NCI-H82 treated with DMSO at 0.1 percent for 48 hours (cell line): ENCODE results near the gene AGPAT3.

Experiments
- DNase-seq: peaks from one replicate; lab custom pipeline; 2025; ENCODE audit not compliant: unreplicated experiment; lab: John Stamatoyannopoulos, UW

AGPAT3 gene

GRCh38 chr21:43971992-43972255 lies 106.9 kb downstream of the AGPAT3 start:
- no peak for DNase-seq

- no peak for DNase-seq
These were observed 108.0 kb downstream of the AGPAT3 start for GRCh38 chr21:43972850-43973633.

- no peak for DNase-seq
These were observed 108.6 kb downstream of the AGPAT3 start for GRCh38 chr21:43973634-43973955.

- no peak for DNase-seq
These were observed 109.9 kb downstream of the AGPAT3 start for GRCh38 chr21:43974791-43975468.

- DNase-seq: peak; percentile 17
These were observed 110.6 kb downstream of the AGPAT3 start for GRCh38 chr21:43975469-43976098.

- DNase-seq: no peak
These were observed 111.6 kb downstream of the AGPAT3 start for GRCh38 chr21:43976661-43977060.

- no peak for DNase-seq
These were observed 113.0 kb downstream of the AGPAT3 start for GRCh38 chr21:43978060-43978459.

GRCh38 chr21:43979654-43980053 lies 114.6 kb downstream of the AGPAT3 start:
- no peak for DNase-seq

- no peak for DNase-seq
These were observed 116.3 kb downstream of the AGPAT3 start for GRCh38 chr21:43981151-43981870.

GRCh38 chr21:43981871-43982210 lies 116.8 kb downstream of the AGPAT3 start:
- no peak for DNase-seq

- DNase-seq: no peak
These were observed 117.6 kb downstream of the AGPAT3 start for GRCh38 chr21:43982489-43983078.

- DNase-seq: no peak
These were observed 118.4 kb downstream of the AGPAT3 start for GRCh38 chr21:43983390-43983789.

- DNase-seq: no peak
These were observed 118.9 kb downstream of the AGPAT3 start for GRCh38 chr21:43983860-43984420.

GRCh38 chr21:43984905-43985689 lies 120.1 kb downstream of the AGPAT3 start:
- no peak for DNase-seq

GRCh38 chr21:43985690-43986251 lies 120.7 kb downstream of the AGPAT3 start:
- DNase-seq: no peak

GRCh38 chr21:43986544-43987451 lies 121.8 kb downstream of the AGPAT3 start:
- DNase-seq: no peak

- no peak for DNase-seq
These were observed 122.5 kb downstream of the AGPAT3 start for GRCh38 chr21:43987509-43987908.

GRCh38 chr21:43988016-43988415 lies 123.0 kb downstream of the AGPAT3 start:
- no peak for DNase-seq
